HEK293T (cell line): ENCODE results near the gene FAT2.

Experiments used
- ARNT ChIP-seq: fragments of 450-650 bp; IDR thresholded peaks from 2 replicates; pipeline ENCODE4 v1.6.1; 2017; ENCODE audit warnings: mild to moderate bottlenecking
- BHLHE40 ChIP-seq: fragments of 450-650 bp; IDR thresholded peaks from 2 replicates; pipeline ENCODE4 v1.6.1; 2016; ENCODE audit warnings: mild to moderate bottlenecking, moderate library complexity, borderline replicate concordance
- ELF4 ChIP-seq: fragments of 450-650 bp; IDR thresholded peaks from 2 replicates; pipeline ENCODE4 v1.6.1; 2017; ENCODE audit warnings: antibody characterized with exemption
- FOXM1 ChIP-seq: fragments of 450-650 bp; IDR thresholded peaks from 2 replicates; pipeline ENCODE4 v1.6.1; 2017; ENCODE audit warnings: mild to moderate bottlenecking, borderline replicate concordance
- HDGF ChIP-seq: fragments of 450-650 bp; IDR thresholded peaks from 2 replicates; pipeline ENCODE4 v1.6.1; 2017; ENCODE audit warnings: antibody characterized with exemption, borderline replicate concordance
- NFRKB ChIP-seq: fragments of 450-650 bp; IDR thresholded peaks from 2 replicates; pipeline ENCODE4 v1.6.1; 2016; ENCODE audit warnings: mild to moderate bottlenecking, moderate library complexity
- SP1 ChIP-seq: fragments of 450-650 bp; IDR thresholded peaks from 2 replicates; pipeline ENCODE4 v1.6.1; 2017
- SUZ12 ChIP-seq: fragments of 450-650 bp; IDR thresholded peaks from 2 replicates; pipeline ENCODE4 v1.6.1; 2016; ENCODE audit warnings: mild to moderate bottlenecking
- TF ChIP-seq, protein P1 (sequence below): fragments of 450-650 bp; IDR thresholded peaks from 2 replicates; pipeline ENCODE4 v1.6.1; 2016

DNA sequence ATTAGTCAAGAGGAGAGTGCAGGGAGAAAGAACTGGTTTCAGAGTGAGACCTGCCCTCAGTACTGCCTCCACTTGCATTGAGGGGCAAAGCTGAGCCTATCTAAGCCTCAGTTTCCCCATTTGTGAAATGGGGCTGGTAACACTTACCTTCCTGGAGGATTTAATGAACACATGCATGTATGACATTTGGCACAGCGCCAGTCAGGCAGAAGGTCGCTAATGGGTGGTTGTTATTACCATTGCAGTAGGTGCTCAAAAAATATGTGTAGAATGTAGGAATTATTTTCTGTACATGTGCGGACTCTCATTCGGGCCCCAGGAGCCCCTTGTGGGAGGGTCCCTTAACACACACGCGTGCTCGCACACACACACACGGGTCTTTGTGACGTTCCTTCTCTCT lies 10.9 kb downstream of the FAT2 start:
- TF ChIP-seq FOXM1 (no peak), ELF4 (no peak), ARNT (no peak), SP1 (no peak), NFRKB (no peak), HDGF (no peak), BHLHE40 (no peak), SUZ12 (no peak)
- TF ChIP-seq, protein P1, sequence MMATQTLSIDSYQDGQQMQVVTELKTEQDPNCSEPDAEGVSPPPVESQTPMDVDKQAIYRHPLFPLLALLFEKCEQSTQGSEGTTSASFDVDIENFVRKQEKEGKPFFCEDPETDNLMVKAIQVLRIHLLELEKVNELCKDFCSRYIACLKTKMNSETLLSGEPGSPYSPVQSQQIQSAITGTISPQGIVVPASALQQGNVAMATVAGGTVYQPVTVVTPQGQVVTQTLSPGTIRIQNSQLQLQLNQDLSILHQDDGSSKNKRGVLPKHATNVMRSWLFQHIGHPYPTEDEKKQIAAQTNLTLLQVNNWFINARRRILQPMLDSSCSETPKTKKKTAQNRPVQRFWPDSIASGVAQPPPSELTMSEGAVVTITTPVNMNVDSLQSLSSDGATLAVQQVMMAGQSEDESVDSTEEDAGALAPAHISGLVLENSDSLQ = no peak
